ENCODE measurements around the gene SYNRG.

SYNRG gene

DNA sequence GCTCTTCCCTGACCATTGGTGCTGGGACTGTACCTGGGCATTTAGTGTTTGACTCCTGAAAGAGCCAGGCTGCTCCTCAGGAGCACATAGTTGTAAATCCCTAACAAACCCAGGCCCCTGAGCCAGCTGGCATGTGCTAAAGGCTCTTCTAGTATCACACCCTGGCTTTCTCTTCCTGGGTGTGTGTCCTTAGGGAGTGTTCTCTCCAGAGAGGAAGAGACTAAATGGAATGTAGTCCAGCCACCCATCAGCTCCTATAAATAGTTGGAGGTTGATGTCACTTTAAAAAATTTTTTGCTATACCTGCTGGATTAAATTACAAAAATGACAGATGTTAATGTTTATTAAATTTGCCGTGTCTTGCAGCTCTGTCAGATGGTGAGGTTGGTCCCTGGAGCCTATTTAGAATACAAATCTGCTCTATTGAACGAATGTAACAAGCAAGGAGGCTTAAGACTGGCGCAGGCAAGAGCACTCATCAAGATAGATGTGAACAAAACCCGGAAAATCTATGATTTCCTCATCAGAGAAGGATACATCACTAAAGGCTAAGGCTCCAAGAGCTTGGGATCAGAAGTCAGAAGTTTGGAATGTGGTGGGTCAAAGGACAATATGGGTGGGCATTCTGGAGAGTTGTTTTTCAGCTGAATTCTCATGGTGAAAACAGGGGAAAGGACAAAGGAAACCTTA is 132.6 kb downstream of the SYNRG start:
- no peak for DNase-seq (ENCODE audit: low spot score)

DNA sequence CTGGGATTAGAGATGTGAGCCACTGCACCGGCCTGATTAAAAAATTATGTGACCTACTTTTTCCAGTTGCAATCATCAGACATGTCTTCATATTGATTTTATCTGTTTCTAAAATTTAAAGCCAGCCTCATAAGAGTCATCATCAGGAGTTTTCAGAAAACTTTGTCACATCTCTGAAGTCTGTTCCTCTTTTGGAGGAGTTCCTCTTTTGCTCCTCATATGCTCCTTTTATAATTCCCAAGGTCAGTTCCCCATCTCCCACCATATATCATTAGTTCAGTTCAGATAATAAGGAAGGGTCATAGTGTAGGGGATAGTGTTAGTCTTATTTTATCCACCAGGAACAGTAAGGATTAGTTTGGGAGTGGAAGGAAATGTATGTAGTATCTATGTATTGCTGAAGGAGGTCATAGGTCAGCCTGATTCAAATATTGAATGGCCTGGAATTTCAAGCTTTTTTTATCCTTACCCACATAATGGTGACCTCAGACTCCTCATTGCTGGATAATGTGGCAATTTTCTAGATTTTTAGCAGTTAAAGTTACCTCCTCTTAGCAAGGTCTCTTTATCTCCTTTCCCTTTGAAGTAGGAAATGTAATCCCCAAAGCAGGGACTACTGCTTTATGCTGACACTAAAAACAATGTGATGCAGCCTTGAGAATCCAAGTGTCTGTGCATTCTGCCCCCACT is 133.3 kb downstream of the SYNRG start:
- no peak for DNase-seq (ENCODE audit: low spot score)

DNA sequence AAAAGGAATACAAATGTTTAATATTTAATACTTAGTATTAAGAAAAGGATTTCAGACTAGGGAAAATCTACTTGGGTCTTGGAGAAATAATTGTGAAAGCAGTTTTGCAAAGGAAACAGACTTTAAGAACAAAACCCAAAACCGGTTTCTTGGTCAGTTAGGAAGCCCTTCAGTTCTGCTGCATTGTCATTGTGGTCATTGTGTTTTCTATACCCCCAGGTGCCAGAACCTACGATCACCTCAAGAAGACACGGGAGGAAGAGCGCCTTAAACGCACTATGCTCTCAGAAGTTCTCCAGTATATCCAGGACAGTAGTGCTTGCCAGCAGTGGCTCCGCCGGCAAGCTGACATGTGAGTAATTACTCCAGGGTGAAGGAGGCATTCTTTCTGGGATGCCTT is 139.0 kb downstream of the SYNRG start:
- no peak for DNase-seq (ENCODE audit: low spot score)

DNA sequence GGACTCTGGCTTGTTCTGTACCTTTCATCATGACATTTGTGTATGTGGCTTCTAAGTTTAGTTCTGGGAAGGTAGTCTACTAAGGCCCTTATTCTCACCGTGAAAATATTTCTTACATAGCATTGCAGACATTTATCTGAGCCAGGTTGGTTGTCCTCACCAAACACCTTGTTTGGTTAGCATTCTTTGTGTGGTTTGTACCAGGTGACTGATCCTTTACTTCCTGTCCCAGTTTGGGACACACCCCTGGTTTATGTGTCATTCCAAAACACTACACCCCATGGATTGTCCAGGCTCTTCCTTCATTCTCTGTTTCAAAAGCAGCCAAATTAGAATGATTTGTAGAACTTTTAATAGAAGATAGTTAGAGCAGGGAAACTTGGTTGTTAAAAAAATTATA is 142.7 kb downstream of the SYNRG start:
- DNase-seq (ENCODE audit: low spot score), result no peak

DNA sequence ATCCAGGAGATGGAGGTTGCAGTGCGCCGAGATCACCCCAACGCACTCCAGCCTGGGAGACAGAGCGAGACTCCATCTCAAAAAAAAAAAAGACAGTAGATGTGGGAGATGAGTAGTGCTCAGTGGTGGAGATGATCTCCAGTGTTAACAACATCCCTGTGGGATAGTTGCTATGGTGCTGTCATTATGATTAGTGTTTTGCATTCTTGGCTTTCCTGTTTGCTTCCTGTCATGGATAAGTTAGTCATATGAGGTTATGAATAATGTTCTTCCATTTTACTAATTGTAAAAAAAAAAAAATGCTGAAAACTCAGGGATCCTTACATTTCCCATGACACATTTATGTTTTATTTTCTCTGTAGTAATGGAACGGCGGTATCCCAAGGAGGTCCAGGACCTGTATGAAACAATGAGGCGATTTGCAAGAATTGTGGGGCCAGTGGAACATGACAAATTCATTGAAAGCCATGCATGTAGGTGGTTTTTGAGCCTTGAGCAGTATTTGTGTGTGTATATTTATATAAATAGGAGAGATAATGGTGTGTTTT is 144.1 kb downstream of the SYNRG start:
- no peak for DNase-seq (ENCODE audit: low spot score)

All from putamen (tissue), 1 donor.